Activated naive CD4-positive, alpha-beta T cell (primary cell): ENCODE data around the gene PPARA.

Experiments
- DNase-seq, 4 experiments: peaks; one replicate each; lab custom pipeline; 2025; lab: John Stamatoyannopoulos, UW

PPARA gene

DNA sequence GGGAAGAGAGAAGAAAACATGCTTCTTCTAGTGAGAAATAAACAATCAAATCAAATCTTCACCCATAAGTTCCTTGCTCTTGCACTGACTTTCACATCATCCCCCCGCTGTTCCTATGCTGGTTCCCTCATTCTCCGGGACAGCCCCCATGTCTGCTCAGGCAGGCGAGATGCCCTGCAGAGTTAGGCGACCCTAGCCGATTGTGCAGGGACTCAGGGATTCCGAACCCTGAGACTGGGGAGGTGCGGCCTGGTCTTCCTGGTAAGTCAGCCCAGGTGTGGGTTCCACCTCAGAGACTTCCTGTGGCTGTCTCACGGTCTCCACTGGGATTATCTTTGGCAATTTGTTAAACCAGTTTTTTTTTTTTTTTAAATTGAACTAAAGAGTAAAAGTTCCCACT is 124.1 kb downstream of the PPARA start:
- DNase-seq: no peak

DNA sequence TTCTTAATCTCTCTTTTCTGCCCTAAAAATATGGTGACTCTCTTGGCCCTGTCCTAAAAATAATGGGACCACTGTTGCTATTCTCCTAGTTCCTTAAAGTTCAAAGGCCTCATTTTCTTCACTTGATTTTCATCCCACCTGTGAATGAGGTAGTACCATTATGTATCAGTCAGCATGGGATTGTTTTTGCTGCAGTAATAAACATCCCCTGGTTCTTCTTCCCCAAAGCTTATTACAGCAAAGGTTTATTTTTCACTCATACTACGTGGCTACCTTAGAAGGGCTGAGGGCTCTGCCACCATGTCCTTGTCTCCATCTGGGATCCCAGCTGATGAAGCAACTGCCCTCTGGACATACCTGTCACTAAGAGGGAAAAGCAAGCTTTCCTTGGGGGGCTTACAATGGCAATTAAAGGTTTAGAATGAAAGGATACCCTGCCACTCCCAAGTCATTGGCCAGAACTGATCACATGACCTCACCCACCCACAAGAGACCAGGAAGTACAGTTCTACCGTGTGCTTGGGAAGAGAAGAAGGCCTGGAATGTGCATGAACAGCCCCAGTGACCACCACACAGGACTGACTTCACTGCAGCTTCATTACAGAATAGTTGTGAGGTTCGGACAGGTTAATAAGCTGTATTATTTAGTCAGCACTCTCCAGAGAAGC is 125.3 kb downstream of the PPARA start:
- no peak for DNase-seq

DNA sequence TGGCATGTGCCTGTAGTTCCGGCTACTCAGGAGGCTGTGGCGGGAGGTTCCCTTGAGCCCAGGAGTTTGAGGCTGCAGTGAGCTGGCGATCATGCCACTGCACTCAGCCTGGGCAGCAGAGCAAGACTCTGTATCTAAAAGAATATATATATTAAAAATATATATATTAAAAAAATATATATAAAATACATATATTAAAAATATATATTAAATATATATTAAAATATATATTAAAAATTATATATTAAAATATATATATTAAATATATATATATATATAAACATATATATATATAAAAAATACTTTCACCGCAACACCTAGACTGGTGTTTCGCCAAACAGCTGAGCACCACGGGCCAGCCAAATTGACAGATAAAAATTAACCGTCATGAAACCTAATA is 126.2 kb downstream of the PPARA start:
- no peak for DNase-seq

DNA sequence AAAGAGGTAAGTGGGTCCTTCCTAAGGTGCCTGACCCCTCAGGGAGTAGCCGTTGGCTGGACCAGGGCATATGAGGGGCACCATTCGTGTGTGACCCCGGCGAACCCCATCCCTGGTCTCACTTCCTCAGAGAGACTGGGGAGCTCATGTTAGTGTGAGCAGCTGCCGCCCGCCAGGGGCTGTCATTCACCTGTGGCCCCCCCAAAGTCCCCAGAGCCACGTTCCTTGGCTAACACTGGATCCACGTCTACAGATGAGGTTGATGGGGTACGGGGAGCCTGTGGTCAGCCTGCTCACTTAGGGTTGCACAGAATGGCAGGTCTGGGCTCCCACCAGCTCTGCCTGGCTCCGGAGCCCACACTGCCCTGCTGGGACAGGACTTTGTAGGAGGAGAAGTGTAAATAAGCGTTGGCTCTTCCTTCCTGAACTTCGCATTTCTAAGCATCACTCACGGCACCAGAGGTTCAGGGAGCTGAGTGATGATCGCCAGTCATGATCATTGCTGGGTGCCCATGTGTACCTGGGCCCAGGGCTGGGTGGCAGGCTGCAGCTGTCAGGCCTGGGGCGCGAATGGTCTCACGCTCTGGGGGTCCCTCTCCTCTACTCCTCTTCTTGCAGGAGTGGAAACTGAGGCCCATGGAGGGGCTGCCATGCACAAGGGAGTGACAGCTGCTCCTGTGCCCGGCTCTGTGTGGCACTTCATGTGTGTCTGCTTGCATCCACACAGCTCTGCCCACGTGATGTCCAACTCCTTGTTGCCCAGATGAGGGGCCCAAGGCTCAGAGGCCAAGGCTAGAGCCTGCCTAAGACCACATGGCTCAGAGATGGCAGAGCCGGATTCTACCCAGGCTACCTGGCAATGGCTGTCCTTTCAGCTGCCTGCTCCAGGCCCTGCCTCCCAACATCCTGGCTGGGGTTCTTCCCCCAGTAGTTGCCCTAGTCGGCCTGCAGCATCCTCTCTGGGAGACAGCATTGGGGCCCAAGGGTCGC is 128.6 kb downstream of the PPARA start:
- DNase-seq: no peak

DNA sequence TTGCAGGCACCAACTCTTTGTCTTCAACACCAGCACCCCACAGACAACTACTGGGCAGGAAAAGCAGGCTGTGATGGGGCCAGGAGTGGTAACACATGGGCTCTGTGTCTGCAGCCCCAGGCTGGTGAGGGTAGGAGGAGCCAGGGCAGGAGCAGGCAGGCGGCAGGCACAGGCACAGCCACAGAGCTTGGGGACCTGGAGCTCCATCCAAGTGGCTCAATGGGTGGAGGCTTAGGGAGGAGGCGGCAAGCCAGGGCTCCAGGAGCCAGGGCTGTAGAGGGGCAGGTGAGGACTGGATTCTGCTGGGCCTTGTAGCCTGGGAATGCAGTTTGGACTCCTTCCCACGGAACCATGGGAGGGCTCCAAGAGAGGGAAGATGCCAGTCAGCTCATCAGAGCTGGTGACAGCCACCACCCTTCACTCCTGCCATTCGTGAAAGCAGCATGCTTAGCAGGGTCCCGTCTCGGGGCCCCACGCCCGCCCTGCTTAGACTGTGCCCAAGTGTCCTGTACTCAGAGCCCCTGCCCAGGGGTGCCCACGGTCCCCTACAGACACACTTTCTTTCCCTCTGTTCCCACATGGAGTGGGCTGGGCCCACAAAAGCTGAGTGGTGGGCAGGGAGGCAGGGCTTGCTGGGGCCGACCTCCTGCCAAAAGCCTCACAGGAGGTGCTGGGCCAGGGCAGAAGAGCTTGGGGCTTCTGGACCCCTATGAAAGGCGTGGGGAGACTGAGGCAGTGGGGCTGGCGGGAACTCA is 129.9 kb downstream of the PPARA start:
- DNase-seq: no peak

DNA sequence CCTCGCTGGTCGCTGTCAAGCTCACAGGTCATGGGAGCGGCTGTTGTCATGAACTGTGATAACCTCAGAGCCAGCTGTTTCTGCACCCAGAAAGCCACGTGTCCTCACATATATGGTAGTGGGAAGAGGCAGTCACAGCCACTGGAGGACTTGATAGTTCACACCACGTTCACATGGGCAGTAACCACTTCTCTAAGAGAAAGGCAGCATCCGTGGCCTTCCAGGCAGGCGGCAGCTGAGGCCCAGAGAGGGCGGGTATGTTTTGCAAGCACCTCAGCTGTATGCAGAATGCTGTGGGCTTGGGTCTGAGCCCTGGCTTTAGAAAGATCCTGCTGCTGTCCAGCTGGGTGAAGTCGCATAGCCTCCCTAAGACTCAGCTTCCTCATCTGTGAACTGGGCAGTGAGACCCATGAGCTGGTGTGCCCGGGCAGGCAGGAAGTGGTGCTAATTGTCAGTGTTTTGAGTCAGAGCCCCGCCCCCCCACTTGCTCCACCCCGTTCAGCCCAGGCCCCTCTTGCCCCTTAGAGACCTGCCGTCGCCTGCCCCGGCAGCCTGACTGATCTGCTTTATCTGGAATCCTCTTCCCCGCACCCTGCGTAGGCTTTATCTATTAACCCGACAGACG is 130.8 kb downstream of the PPARA start:
- no peak for DNase-seq

DNA sequence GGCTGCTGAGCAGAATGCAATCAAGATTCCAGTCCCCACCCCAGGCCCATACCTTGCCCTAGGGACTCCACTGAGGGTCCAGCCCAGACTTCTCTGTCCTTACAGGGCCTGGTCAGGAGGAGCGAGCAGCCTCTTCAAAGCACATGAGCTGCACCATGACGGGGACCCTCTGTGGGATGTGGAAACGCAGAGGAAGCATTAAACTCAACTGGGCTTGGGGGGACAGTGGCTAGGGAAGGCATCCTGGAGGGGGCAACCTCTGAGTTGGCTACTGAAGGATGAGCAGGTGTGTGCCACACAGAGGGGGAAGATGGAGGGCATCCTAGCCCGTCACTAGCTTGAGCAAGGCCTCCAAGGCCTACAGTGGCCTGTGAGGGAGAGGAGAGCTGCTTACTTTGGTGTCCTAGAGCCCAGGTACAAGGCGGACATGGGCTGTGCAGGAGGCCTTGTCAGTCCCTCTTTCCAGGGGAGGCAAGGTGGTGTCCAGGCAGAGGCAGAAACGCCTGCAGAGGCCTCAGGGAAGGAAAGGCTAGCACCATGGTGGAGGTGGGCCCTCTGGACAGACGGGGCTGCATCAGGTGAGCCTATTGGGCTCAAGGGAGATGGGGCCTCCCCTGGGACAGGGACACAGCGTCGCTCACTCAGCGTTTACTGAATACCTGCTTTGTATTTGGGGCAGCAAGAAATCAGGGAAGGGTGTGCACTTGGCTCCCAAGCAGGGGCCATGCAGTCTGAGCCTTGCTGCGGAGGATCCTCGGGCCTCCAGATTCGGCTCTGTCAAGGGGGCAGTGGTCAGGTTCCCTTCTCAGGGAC is 131.7 kb downstream of the PPARA start:
- no peak for DNase-seq

DNA sequence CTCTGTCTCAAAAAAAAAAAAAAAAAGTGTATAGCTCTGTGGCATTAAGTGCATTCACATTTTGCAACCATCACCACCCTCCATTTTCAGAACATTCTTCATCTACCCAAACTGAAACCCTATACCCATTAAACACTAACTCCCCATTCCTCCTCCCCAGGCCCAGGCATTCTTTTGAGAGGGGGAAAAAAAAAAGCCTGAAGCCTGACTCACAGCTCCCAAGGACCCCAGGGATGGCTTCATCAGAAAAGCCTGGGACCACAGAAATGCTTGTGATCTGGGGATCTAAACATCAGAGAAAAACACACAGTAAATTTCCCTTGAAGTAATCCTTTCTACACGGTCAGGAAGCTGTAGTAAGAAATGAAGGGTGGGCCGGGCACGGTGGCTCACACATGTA is 135.7 kb downstream of the PPARA start:
- DNase-seq: no peak

DNA sequence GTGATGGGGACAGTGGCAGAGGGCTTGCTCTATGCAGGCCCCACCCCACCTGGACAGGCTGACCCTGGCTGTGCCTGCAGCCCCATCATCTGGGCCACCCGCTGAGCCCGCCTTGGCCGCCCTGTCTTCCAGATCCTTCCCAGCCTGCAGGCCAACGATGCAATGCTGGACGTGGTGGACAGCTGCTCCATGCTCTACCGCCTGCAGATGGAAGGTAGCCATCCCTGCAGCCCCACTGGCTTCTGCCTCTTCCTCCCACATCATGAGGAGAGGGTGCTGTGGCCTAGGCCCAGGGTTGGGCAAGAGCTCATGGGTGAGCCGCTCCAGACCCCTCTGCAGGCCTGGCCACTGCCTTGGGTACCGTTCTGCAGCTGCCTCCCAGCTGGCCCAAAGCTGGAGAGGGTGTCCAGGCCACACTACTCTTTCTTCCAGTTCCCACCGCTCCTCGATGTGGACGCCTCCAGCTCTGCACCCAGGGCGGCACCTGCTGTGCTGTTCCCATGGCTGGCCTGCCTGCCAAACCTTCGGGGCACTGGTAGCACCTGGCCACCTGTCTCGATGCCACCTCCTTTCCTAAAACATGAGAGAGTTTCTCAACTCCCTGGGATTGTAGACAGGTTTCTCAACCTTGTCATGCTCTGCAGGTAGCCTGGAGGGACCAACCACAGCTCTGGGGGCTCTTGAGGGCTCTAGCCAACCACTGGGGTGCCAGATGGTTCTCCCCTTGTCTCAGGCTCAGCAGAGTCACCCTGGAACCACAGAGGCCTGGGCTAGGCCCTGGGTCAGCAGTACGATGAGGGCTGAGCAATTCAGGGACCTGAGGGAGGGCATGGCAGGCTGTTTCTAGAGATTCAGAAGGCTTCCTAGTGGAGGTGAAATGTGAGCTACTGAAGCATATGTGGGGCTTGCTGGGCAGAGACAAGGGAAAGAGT is 136.9 kb downstream of the PPARA start:
- DNase-seq: no peak

DNA sequence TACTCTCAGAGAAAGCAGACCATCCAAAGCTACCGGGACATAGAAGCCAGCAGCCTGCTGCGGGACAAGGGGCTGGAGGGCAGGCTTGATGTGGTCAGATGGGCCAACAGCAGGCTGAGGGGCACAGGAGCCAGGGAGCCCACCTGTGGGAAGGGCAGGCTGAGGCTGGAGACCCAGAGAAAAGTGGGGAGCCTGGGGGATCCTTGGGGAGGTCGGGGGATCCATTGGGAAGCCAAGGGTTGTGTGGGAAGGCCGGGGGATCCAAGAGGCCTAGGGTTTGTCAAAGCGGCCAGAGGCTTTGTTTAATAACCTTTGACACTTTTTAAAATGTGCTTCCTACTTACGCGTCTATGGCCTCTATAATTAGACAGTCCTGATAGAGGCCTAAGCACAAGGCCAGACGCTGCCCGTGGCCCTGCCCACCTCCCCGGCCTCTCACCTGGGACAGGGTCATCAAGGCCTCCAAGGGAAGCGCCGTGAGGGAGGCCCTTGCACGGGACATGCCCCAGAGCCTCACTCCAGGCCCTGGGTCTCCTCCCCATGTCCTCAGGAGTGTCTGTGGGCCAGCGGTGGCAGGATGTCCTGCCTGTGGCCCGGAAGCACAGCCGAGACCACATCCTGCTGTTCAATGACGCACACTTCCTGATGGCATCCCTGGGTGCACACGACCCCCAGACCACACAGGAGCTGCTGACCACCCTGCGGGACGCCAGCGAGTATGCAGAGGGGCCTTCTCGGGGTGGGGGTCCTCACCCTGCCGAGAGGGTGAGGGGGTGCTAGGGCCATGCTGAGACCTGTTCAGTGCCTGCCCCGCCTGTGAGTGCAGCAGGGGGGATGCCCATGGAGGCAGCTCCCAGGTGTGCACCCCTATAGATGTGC is 137.8 kb downstream of the PPARA start:
- no peak for DNase-seq

DNA sequence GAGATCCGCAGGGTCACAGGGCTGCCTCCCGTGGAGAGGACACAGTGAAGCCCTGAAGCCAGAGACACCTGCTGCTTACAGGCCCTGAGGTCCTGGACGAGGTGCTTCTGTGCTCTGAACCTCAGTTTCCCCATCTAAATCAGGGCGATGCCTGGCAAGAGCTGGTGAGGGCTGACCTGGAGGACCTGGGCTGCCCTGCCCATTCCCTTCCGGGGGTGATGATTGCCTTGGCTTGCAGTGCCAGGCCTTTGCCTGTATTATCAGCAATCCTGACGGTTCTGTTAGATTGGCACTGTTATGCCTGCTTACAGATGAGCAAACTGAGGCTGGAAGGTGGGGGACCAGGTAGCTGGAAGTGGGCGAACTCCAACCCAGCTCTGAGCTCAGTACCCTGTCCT is 138.5 kb downstream of the PPARA start:
- no peak for DNase-seq

DNA sequence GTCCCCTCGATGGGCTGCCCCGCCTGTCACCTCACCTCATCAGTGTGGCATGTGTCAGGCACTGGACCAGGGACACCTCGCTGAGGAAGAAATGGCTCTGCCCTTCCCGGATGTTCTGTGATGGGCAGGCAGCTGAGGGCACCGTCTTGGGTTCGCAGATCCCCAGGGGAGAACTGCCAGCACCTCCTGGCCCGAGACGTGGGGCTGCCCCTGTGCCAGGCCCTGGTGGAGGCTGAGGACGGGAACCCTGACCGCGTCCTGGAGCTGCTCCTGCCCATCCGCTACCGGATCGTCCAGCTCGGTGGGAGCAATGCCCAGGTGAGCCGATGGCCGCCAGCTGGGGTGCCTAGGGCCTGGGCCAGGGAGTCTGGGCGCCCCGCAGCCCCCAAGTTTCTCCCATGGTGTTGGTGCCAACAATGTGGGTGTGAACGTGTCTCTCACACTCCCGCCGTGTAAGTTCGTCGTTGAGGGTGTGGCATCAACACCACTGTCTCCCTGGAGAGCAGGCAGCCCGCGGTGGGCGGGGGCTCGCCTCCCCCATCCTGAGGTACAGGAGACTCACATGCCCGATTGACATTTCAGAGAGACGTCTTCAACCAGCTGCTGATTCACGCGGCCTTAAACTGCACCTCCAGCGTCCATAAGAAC is 139.0 kb downstream of the PPARA start:
- no peak for DNase-seq

DNA sequence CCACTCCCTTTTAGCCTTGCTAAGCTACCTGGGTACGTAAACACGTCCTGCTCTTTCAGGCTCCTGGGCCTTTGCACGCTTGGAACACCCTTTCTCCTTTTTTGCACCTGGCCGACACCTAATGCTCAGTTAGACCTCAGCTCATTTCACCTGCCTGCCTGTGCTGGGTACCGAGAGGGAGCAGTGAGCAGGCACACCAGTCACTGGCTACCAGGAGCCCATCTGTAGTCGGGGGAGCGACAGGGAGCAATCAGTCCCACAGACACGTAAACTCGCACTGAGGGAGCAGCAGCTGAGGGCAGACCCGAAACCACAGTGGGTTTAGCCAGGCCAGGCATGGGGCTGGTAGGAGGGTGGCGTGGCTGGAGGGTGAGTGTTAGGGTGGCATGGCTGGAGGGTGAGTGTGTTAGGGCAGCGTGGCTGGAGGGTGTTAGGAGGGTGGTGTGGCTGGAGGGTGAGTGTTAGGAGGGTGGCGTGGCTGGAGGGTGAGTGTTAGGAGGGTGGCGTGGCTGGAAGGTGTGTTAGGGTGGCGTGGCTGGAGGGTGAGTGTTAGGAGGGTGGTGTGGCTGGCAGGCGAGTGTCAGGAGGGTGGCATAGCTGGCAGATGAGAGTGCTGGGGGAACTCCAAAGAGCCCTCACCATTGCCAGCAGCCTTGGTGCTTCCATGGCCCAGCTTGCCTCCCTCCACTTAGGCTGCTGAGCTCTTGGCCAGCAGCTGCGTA is 140.0 kb downstream of the PPARA start:
- DNase-seq: no peak

DNA sequence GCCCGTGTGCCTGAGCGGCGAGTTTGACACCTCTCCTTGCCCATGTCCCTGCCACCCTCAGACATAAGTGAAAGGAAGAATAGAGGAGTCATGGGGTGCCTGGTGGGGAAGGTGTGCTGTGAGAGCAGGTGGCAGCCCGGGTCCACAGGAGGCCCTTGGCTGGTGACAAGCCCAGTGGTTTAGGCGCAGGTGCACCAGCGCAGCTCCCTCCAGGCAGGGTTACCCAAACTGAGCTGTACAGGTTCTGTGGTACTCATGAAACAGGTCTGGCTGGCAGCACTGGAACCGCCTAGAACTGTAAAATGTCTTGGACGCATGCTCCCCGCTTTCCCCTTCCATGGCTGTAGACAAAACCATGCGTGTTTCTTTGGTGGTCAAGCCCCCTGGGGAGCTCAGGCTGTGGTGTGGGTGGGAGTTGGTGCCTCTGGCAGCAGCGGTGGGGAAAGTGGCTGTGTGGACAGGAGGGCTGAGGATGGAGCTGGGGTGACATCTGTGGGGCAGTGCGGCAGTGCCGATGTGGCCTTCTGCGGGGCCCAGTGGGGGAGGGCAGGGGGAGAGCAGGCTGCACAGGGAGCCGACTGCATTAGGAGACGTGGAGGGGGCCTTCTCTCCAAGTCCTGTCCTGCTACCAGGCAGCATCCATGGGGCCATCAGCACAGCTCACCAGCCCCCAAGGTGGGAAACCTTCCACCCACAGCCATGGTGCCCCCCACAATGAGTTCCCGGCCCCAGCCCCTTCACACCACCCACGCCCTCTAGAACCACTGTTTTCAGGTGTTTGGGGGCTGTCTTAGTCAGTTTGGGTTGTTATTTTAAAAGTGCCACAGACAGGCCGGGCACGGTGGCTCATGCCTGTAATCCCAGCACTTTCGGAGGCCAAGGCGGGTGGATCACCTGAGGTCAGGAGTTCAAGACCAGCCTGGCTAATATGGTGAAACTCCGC is 140.8 kb downstream of the PPARA start:
- no peak for DNase-seq

DNA sequence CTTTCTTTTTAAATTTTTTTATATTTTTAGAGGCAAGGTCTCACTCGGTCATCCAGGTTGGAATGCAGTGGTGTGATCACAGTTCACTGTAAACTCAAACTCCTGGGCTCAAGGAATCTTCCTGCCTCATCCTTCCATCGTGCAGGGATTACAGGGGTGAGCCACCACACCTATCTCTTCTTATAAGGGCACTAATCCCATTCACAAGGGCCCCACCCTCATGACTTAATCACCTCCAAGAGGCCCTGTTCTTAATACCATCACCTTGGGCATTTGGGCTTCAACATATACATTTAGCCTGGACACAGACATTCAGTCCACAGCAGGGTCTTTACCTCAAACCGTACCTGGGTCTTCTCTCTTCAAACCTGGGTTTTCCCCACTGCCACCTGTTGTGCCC is 141.8 kb downstream of the PPARA start:
- no peak for DNase-seq

DNA sequence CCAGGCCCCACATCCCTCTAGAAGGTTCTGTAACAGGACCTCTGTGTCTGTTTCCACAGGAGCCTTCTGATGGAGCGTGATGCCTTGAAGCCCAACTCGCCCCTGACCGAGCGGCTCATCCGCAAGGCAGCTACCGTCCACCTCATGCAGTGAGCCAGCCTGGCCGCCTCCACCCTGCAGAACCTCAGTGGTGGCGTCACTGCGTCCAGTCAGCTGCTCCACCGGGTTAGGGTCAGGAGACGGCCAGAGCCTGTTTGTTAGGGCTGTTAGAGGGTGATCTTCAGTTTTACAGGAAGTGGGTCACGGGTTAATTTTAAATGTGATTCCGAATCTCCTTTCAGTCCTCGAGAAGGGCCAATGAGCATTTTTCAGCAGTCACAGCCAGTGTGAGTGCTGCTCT is 142.4 kb downstream of the PPARA start:
- no peak for DNase-seq
